ENCODE results near the gene PNKD. TPM values are rescaled to one million over a fixed set of nuclear protein-coding genes. Genes with fewer than 3 reads are reported as not detected.

PNKD gene
- total and polyA plus RNA-seq, 2 of the 8 experiments (the other 6 are each of a cell fraction or from before 2014, with no cell fraction given), result 43.9 to 65.4 TPM

- no peak for TF ChIP-seq EZH2 (IDR thresholded peaks at IDR 0.05; ENCODE audit: low read depth, low read length, severe bottlenecking)
- TF ChIP-seq TBP (IDR thresholded peaks at IDR 0.05; ENCODE audit: low read depth, low read length), result no peak
- TF ChIP-seq BRCA1 (IDR thresholded peaks at IDR 0.05; ENCODE audit: low read depth, low read length), result no peak
- TF ChIP-seq RXRA (IDR thresholded peaks at IDR 0.05; ENCODE audit: insufficient read depth, low read depth, low read length), result no peak
- no peak for TF ChIP-seq JUND (IDR thresholded peaks at IDR 0.05; ENCODE audit: low read length)
- no peak for TF ChIP-seq HDAC2 (IDR thresholded peaks at IDR 0.05; ENCODE audit: borderline replicate concordance in 1 of 2, low read depth in 2 of 2, low read length in 2 of 2)
- no peak for TF ChIP-seq SP4 (IDR thresholded peaks at IDR 0.05; ENCODE audit: low read length)
These were observed 19.5 kb downstream of the PNKD start (continued) for GRCh38 chr2:218289639-218290315.
